GM19025 (cell line): ENCODE results near the gene PCBP3.

Source experiments
- ATAC-seq: cut with Tn5 transposase; IDR thresholded peaks from one replicate; pipeline ENCODE4 v1.9.1; 2021; ENCODE audit warnings: mild to moderate bottlenecking, low read depth, moderate library complexity; ENCODE audit not compliant: unreplicated experiment

Gene PCBP3

GRCh38 chr21:45747233-45747766 lies 103.8 kb downstream of the PCBP3 start:
- no peak for ATAC-seq

- no peak for ATAC-seq
Measured at GRCh38 chr21:45747802-45748445, 104.4 kb downstream of the PCBP3 start.

- no peak for ATAC-seq
Measured at GRCh38 chr21:45748593-45748992, 105.1 kb downstream of the PCBP3 start.

- no peak for ATAC-seq
Measured at GRCh38 chr21:45749974-45750373, 106.4 kb downstream of the PCBP3 start.

GRCh38 chr21:45750936-45751335 lies 107.4 kb downstream of the PCBP3 start:
- no peak for ATAC-seq

GRCh38 chr21:45753445-45753844 lies 109.9 kb downstream of the PCBP3 start:
- ATAC-seq = no peak

- no peak for ATAC-seq
Measured at GRCh38 chr21:45756029-45756428, 112.5 kb downstream of the PCBP3 start.

GRCh38 chr21:45756669-45757068 lies 113.1 kb downstream of the PCBP3 start:
- ATAC-seq = no peak

GRCh38 chr21:45761704-45762103 lies 118.2 kb downstream of the PCBP3 start:
- ATAC-seq = no peak

- no peak for ATAC-seq
Measured at GRCh38 chr21:45763074-45763473, 119.5 kb downstream of the PCBP3 start.

GRCh38 chr21:45763506-45763905 lies 120.0 kb downstream of the PCBP3 start:
- no peak for ATAC-seq

GRCh38 chr21:45764792-45765191 lies 121.3 kb downstream of the PCBP3 start:
- ATAC-seq = no peak

- no peak for ATAC-seq
Measured at GRCh38 chr21:45765375-45765774, 121.8 kb downstream of the PCBP3 start.

GRCh38 chr21:45766055-45766454 lies 122.5 kb downstream of the PCBP3 start:
- no peak for ATAC-seq

GRCh38 chr21:45766501-45766900 lies 123.0 kb downstream of the PCBP3 start:
- no peak for ATAC-seq

GRCh38 chr21:45767071-45768006 lies 123.8 kb downstream of the PCBP3 start:
- no peak for ATAC-seq

- no peak for ATAC-seq
Measured at GRCh38 chr21:45768011-45768739, 124.7 kb downstream of the PCBP3 start.

- ATAC-seq = no peak
Measured at GRCh38 chr21:45768740-45769048, 125.2 kb downstream of the PCBP3 start.

- no peak for ATAC-seq
Measured at GRCh38 chr21:45769294-45769693, 125.8 kb downstream of the PCBP3 start.

- ATAC-seq = no peak
Measured at GRCh38 chr21:45769896-45770295, 126.4 kb downstream of the PCBP3 start.

- ATAC-seq = no peak
Measured at GRCh38 chr21:45772180-45772579, 128.7 kb downstream of the PCBP3 start.
